Tibial nerve (tissue), 4 donors: ENCODE data around the gene CTDSP2. TPM values are rescaled to one million over a fixed set of nuclear protein-coding genes. Genes with fewer than 3 reads are reported as not detected.
"Not testable (repeated sequence)": the region's sequence is repeated elsewhere in the genome, so short reads cannot be mapped to it uniquely, and the experiment has no call there.

Experiments used
- DNase-seq, 2 donors: peaks; one replicate each; pipeline ENCODE4 v3.0.0-alpha.2; 2019; ENCODE audit warnings: low spot score in 2 of 2
- H3K27ac ChIP-seq, 4 donors: fragments of 200-600 bp; sonication (generic) in 3 of 4; one replicate each; pipeline ENCODE4 v1.5.1; 2017 to 2019; ENCODE audit warnings: mild to moderate bottlenecking in 1 of 4
- H3K27me3 ChIP-seq, 2 donors: fragments of 200-600 bp; sonication (generic) in 1 of 2; one replicate each; pipeline versions ENCODE4 v1.5.1 to v1.6.0; 2017 to 2019
- H3K36me3 ChIP-seq, 3 donors: fragments of 200-600 bp; sonication (generic); one replicate each; pipeline ENCODE4 v1.5.1; 2018 to 2019
- H3K4me1 ChIP-seq, 4 donors: fragments of 200-600 bp; sonication (generic) in 3 of 4; one replicate each; pipeline ENCODE4 v1.5.1; 2017 to 2019
- H3K4me3 ChIP-seq, 4 donors: fragments of 200-600 bp; sonication (generic) in 3 of 4; one replicate each; pipeline ENCODE4 v1.5.1; 2017 to 2019; ENCODE audit warnings: mild to moderate bottlenecking in 1 of 4, moderate library complexity in 1 of 4
- H3K9me3 ChIP-seq, 4 donors: fragments of 200-600 bp; sonication (generic) in 3 of 4; one replicate each; pipeline ENCODE4 v1.5.1; 2017 to 2019
- EP300 ChIP-seq, 2 donors: sonication (generic); formaldehyde crosslinking; IDR thresholded peaks; one replicate each; pipeline ENCODE4 v1.6.1; 2017; ENCODE audit warnings: antibody characterized with exemption in 2 of 2, mild to moderate bottlenecking in 1 of 2
- POLR2A ChIP-seq, 2 donors: fragments of 450-650 bp; IDR thresholded peaks; one replicate each; pipeline ENCODE4 v1.6.1; 2017; ENCODE audit warnings: antibody characterized with exemption in 2 of 2, mild to moderate bottlenecking in 2 of 2, moderate library complexity in 2 of 2
- WGBS, 2 donors: methylation state at CpG; one replicate each; pipeline ENCODE4 v1.1.5; 2018; 5-methylcytosine and 5-hydroxymethylcytosine counted together
- total RNA-seq, 4 donors: library from RNA; depleted of rRNA; stranded (reverse); fragments of >200 nt; gene quantifications; one replicate each; pipeline ENCODE4 v1.1.0, GENCODE V29; 2016
- TF ChIP-seq, protein P1 (sequence below), 5 experiments: fragments of 200-600 bp in 3 of 5; fragments of 450-650 bp in 2 of 5; sonication (generic) in 3 of 5; IDR thresholded peaks; one replicate each; pipeline ENCODE4 v1.5.1; 2016 to 2019; ENCODE audit warnings: antibody characterized with exemption in 5 of 5, mild to moderate bottlenecking in 3 of 5, moderate library complexity in 2 of 5

CTDSP2 gene
- total RNA-seq, 4 donors from 2014 or later: 117 to 141 (median 123) TPM

DNA sequence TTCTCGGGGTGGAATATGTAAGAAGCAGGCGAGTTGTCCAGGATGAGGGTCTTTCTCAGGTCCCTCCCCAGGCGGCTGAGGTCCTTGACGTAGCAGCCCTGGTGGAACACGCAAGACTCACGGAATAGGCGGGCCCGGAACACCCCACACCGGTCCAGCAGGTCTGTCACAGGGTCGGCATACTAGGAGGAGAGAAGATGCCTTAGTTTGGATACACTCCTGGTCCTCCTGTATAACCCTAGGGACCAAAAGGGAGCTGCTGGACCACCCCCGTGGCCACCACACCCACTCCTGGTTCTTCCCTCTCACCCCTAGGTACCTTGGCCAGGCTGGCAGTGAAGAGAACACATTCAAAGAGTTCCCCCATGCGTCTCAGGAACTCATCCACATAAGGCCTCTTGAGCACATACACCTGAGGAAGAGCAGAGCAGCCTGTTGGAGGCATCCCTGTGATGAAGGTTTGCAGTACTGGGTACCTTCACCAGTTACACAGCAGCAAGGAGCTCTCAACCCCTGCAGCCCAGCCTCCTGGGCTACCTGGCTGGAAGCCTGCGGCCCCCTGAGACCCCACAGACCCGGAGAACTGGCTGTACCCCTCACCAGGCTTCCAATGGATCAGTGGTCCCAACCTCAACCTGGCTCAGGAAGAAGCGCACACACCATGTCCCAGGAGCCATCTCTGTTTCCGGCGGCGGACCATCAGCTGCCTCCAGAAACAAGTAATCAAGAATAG lies 22.5 kb downstream of the CTDSP2 start:
- no peak overlapping the region for H3K27ac ChIP-seq
- no peak overlapping the region for H3K4me3 ChIP-seq
- DNase-seq: no peak
- TF ChIP-seq EP300 (IDR thresholded peaks at IDR 0.05): no peak
- TF ChIP-seq, protein P1, sequence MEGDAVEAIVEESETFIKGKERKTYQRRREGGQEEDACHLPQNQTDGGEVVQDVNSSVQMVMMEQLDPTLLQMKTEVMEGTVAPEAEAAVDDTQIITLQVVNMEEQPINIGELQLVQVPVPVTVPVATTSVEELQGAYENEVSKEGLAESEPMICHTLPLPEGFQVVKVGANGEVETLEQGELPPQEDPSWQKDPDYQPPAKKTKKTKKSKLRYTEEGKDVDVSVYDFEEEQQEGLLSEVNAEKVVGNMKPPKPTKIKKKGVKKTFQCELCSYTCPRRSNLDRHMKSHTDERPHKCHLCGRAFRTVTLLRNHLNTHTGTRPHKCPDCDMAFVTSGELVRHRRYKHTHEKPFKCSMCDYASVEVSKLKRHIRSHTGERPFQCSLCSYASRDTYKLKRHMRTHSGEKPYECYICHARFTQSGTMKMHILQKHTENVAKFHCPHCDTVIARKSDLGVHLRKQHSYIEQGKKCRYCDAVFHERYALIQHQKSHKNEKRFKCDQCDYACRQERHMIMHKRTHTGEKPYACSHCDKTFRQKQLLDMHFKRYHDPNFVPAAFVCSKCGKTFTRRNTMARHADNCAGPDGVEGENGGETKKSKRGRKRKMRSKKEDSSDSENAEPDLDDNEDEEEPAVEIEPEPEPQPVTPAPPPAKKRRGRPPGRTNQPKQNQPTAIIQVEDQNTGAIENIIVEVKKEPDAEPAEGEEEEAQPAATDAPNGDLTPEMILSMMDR (IDR thresholded peaks at IDR 0.05): no peak
- TF ChIP-seq POLR2A (IDR thresholded peaks at IDR 0.05): no peak
- peaks cover 11 to 100% (median 64%) of the 10 kb centered on the region in 3 donors for H3K36me3 ChIP-seq
- WGBS, 2 donors: 83 to 87% methylated on average over 18 of the region's 18 CpGs
- no peaks in the 10 kb centered on the region for H3K27me3 ChIP-seq
- no peaks in the 10 kb centered on the region for H3K9me3 ChIP-seq
- H3K4me1 ChIP-seq: peaks cover 0 to 75% (median 11%) of the 10 kb centered on the region in 4 donors

DNA sequence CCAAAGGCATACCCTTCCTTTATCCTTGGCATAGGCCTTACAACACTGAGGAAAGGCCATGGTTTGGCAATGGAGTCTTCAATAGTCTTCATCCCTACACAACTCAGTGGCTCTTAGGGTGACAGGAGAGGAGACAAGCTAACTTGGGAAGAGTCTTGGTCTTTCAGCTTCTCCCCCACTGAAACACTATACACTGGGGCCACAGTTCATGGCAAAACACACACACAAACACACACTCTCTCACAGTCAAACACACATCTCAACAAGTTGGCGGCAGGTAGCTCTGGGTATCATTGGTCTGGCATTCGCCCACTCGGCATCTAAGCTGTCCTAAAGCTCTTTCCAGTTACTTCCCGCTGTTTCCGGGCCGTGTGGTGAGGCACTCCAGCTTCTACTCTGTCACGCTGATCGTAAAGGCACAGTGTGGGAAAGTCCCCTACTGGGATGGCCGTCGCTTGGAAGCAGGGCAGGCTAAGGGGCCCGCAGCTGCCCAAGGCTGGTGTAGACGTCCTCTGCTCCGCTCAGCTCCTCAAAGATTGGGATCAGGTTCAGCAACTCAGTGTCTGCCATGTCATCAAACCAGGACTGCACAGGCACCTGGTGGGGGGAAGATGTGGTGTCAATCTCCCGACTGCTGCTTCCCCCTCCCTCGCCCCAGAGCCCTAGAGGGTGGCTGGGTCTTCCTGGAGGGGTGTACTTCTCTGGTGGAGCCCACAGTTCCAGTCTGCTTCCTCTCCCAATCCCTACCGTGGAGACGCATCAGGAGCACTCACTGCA lies 23.2 kb downstream of the CTDSP2 start:
- H3K4me3 ChIP-seq: no peak overlapping the region
- H3K4me1 ChIP-seq: peaks cover 0 to 75% (median 4%) of the 10 kb centered on the region in 4 donors
- H3K27ac ChIP-seq: peak overlapping the region in 1 of 4 donors; percentile 34
- no peaks in the 10 kb centered on the region for H3K27me3 ChIP-seq
- H3K9me3 ChIP-seq: no peaks in the 10 kb centered on the region
- TF ChIP-seq, protein P1 (IDR thresholded peaks at IDR 0.05): no peak
- TF ChIP-seq POLR2A (IDR thresholded peaks at IDR 0.05): no peak
- no peak for TF ChIP-seq EP300 (IDR thresholded peaks at IDR 0.05)
- DNase-seq: no peak
- peaks cover 11 to 100% (median 64%) of the 10 kb centered on the region in 3 donors for H3K36me3 ChIP-seq
- WGBS, 2 donors: 76 to 79% methylated on average over 17 of the region's 17 CpGs

DNA sequence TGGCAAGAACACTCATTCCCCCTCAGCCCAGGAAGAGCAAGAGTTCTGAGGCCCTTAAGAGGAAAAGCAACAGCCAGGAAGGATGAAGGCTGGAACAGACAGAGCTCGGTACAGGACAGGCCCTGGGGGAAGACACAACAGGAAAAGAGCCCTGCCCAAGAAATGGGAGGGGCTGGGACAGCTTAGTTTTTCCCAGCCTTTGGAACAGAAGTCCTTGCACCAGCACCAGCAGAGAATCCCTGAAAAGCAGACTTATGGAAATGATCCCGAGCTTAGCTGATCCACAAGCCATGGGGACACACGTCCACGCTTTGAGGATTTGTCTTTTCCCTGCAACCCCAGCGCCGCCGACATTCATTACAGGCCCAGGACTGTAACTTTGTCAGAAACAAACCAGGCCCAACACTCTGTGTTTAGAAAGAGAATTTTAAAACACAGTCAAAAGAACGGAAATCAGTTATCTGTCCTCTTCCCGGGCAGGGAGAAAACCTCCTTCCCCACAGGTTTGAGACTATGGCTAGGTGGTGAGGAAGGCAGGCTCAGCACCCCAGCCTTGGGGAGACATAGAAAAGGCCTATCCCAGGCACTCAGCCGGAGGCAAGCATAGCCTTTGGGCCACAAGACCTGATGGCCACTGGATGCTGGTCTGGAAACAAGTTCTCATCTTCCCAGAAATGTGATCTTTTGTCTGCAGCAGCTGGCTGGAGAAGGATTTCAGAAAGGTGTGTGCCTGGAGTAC lies 24.0 kb downstream of the CTDSP2 start:
- Histone ChIP-seq H3K4me1 (peaks cover 0 to 77% (median 3%) of the 10 kb centered on the region in 4 donors), H3K27me3 (no peaks in the 10 kb centered on the region), H3K36me3 (peaks cover 11 to 94% (median 57%) of the 10 kb centered on the region in 3 donors), H3K27ac (peak overlapping the region in 1 of 4 donors; percentile 34), H3K9me3 (no peaks in the 10 kb centered on the region), H3K4me3 (no peak overlapping the region)
- DNase-seq: no peak
- TF ChIP-seq EP300 (IDR thresholded peaks at IDR 0.05) (no peak), POLR2A (IDR thresholded peaks at IDR 0.05) (no peak)
- TF ChIP-seq, protein P1 (IDR thresholded peaks at IDR 0.05): no peak
- WGBS, 2 donors: 75 to 77% methylated on average over 10 of the region's 10 CpGs

DNA sequence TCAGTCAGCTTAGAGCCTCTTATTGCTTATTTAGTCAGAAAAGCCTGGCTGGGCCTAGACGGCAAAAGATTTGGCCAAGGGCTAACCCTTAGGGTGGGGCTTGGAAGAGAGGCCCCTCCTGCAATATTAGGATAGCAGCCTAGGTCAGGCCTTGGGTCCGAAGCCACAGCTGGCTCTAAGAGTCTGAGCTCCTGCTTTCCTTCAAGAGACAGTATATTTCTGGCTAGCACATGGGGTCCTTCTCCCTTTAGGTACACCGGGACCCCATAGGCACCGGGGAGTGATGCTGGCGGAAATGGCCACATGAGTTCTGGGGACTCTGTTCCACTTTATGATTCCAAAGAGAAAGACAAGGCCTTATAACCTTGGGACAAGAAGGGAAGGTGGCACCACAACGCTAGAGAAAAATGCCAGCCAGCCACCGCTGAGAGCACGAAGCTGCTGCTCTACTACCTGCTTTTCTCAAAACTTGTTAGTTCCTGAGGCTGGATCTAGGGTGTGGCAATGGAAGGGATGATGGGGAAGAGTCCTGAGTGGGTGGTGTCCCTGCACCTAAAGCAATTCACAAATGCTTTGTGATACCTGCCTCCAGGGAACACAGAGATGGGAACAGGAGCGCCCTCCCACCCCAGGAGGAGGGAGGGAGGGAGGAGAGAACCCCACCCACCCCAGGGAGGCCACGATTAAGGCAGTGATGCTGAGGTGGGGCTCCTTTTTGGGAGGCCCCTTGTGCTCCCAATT lies 24.9 kb downstream of the CTDSP2 start:
- Histone ChIP-seq H3K27ac (no peak overlapping the region), H3K4me1 (peaks cover 0 to 77% (median 6%) of the 10 kb centered on the region in 4 donors)
- WGBS, 2 donors: 77 to 79% methylated on average over 10 of the region's 10 CpGs

DNA sequence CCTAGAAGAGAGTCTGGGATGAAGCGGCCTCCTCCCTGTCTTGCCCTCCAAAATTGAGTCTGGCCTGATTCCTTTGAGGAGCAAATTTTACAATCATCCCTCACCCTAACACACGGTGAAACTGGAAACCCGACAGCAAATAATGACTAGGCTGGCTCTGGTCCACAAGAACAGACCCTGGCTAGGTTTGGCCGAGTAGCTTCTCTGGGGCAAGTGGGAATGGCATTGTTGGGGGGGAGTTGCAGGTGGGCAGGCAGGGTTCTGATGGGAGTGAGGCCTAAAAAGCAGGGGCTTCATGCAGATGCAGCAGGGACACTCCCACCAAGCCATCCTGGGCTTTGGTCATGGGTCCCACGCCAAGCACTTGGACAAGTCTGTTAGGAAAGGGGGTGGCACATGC lies 25.5 kb downstream of the CTDSP2 start:
- not testable (repeated sequence) for DNase-seq, H3K27ac ChIP-seq, H3K9me3 ChIP-seq, H3K27me3 ChIP-seq, H3K4me3 ChIP-seq
- peaks cover 11 to 78% (median 42%) of the 10 kb centered on the region in 3 donors for H3K36me3 ChIP-seq
- WGBS, 2 donors: 65 to 76% methylated on average over 5 of the region's 5 CpGs
- peaks cover 0 to 77% (median 12%) of the 10 kb centered on the region in 4 donors for H3K4me1 ChIP-seq

More for the DNA sequence above, 24.9 kb downstream of the CTDSP2 start:
- no peak for DNase-seq
- H3K36me3 ChIP-seq: peaks cover 11 to 85% (median 48%) of the 10 kb centered on the region in 3 donors
- H3K4me3 ChIP-seq: no peak overlapping the region
- H3K9me3 ChIP-seq: no peaks in the 10 kb centered on the region
- TF ChIP-seq, protein P1 (IDR thresholded peaks at IDR 0.05): no peak
- no peak for TF ChIP-seq POLR2A (IDR thresholded peaks at IDR 0.05)
- no peak for TF ChIP-seq EP300 (IDR thresholded peaks at IDR 0.05)
- H3K27me3 ChIP-seq: no peaks in the 10 kb centered on the region

DNA sequence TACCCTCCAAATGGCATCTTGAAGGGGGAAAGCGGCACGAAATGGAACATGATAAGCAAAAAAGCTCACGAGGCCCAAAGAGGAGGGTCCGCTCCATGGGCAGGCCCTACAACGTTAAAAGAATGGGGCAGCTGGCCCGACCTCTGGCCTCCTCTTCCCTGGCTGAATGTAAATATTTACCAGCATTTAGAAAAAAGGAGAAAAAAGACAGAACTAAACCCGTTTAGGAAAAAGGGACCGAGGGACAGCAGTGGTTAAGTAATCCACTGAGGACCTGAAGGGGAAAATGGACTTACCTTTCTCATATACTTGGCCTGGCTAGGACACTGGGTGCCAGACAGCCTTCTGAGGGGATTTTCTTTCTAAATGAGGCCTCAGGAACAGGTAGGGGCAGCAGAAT lies 26.4 kb downstream of the CTDSP2 start:
- H3K4me1 ChIP-seq: peaks cover 0 to 79% (median 20%) of the 10 kb centered on the region in 4 donors
- not testable (repeated sequence) for H3K27ac ChIP-seq, DNase-seq, H3K9me3 ChIP-seq, H3K4me3 ChIP-seq, H3K27me3 ChIP-seq
- WGBS, 2 donors: 69 to 70% methylated on average over 8 of the region's 8 CpGs
- peaks cover 9 to 69% (median 33%) of the 10 kb centered on the region in 3 donors for H3K36me3 ChIP-seq

DNA sequence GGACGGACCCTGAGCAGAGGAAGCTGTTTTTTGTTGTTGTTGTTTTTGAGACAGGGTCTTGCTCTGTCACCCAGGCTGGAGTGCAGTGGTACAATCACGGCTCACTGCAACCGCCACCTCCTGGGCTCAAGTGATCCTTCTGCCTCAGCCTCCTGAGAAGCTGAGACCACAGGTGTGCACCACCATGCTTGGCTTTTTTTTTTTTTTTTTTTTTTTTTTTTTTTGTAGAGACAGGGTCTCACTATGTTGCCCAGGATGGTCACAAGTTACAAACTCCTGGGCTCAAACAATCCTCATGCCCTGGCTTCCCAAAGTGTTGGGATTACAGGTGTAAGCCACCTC lies 28.6 kb downstream of the CTDSP2 start:
- Histone ChIP-seq H3K27ac (peak overlapping the region in 2 of 4 donors; percentile 69 to 76), H3K36me3 (peaks cover 7 to 52% (median 17%) of the 10 kb centered on the region in 3 donors), H3K4me1 (peaks cover 0 to 74% (median 29%) of the 10 kb centered on the region in 4 donors)
- not testable (repeated sequence) for H3K4me3 ChIP-seq, DNase-seq, H3K9me3 ChIP-seq, H3K27me3 ChIP-seq
- WGBS, 2 donors: 72 to 73% methylated on average over 3 of the region's 3 CpGs
